HG03025 (cell line): ENCODE results near the gene PAPLN.

Experiments used
- ATAC-seq: cut with Tn5 transposase; IDR thresholded peaks from one replicate; pipeline ENCODE4 v1.9.1; 2021; ENCODE audit warnings: mild to moderate bottlenecking, moderate library complexity; ENCODE audit not compliant: unreplicated experiment, low FRiP score

Gene PAPLN

DNA sequence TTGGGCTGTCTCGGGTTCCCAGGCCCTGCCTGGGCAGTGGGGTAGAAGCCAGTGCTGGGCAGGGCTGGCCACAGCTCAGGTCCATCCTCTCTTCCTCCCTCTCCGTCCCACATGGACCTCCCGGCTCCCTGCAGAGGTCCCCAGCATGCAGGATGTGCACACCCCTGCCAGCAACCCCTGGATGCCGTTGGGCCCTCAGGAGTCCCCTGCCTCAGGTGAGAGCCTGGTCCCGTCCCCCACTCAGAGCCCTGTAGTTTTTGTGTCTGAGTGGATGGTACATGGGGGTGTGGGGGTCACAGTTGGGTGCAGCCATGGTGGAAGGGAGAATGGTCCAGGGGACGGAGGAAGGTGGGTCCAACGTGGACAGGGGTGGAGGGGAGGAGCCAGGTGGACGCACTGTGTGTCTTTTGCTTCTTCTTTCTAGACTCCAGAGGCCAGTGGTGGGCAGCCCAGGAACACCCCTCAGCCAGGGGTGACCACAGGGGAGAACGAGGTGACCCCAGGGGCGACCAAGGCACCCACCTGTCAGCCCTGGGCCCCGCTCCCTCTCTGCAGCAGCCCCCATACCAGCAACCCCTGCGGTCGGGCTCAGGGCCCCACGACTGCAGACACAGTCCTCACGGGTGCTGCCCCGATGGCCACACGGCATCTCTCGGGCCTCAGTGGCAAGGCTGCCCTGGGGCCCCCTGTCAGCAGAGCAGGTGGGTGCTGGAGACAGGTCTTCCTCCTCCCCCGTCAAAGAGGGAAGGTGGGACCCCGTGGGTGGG is 21.7 kb downstream of the PAPLN start:
- ATAC-seq, result no peak

DNA sequence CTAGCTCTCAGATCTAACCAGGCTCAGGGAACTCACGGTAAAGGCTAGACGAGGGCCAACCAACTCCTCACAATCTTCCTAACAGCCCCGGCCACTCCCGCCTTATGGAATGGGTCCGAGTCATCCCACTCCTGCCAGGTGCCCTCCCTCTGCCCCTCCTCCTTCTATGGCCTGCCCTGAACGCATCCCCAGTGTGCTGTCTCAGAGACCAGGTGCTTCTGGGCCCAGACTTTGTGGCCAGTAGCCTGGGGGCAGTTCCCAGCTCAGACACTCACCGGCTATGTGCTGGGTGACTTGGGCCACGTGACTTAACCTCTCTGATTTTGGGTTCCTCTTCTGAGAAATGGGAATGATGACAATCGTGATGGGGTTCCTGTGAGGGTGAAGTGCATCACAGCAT is 22.5 kb downstream of the PAPLN start:
- no peak for ATAC-seq

DNA sequence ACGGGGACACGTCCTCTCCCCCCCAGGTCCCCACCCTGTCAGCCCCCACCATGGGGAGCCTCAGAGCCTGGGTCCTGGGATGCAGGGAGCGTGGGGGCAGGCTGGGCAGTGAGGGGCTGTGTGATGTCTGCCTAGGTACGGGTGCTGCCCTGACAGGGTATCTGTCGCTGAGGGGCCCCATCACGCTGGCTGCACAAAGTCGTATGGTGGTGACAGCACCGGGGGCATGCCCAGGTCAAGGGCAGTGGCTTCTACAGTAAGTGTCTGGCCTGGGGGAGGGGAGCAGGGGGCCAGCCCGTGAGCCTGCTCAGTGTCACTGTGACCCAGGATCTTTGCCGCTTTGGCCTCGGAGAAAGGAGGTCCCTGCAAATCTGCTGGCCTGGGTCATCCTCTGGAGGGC is 23.3 kb downstream of the PAPLN start:
- ATAC-seq, result no peak

DNA sequence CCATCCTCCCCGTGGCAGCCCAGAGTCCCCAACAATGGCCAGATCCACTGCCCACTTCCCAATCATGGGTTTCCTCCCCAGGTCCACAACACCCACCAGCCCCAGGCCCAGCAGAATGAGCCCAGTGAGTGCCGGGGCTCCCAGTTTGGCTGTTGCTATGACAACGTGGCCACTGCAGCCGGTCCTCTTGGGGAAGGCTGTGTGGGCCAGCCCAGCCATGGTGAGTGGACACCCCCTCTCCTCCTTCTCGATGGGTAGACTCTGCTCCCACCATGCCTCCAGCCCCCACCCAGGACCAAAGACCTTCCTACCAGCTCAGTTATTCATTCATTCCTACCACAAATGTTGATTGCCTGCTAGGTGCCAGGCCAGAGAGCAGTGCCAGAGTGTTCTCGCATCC is 23.8 kb downstream of the PAPLN start:
- ATAC-seq, result no peak

DNA sequence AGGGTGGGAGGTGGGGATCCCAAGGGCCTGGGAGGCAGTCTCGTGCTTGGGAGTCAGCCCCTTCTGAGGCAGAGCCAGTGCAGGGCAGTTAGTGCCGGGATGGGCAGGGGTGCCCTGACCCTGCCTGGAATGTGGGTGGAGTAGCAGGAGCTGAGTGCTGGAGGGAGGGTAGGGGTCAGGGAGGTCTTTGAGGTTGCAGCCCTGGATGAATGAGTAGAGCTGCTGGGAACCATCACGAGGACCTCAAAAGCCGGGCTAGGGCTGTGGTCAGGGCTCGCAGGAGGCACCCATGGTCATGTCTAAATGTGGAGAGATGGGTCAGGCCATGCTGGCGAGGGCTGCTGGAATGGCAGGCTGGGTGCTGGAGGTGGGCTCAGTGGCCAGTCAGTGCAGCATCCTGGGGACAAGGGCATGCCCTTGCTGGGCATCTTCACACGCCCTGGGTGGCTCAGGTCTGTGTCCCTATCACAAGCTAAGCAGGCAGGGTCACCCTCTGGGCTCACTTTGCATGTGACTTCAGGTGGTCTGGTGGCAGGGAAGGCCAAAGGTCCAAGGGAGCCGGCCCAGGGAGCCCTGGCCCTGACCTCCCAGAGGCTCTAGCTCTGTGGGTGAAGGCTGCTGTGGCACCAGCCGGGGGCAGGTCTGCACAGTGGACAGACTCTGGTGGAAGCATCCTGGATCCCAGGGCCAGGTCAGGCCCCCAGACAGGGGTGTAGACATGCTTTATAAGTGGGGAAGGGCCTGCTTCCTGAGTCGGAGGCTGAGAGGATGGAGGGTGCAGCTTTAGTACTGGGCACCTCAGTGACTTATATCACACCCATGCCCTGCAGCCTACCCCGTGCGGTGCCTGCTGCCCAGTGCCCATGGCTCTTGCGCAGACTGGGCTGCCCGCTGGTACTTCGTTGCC is 24.5 kb downstream of the PAPLN start:
- ATAC-seq, result no peak

DNA sequence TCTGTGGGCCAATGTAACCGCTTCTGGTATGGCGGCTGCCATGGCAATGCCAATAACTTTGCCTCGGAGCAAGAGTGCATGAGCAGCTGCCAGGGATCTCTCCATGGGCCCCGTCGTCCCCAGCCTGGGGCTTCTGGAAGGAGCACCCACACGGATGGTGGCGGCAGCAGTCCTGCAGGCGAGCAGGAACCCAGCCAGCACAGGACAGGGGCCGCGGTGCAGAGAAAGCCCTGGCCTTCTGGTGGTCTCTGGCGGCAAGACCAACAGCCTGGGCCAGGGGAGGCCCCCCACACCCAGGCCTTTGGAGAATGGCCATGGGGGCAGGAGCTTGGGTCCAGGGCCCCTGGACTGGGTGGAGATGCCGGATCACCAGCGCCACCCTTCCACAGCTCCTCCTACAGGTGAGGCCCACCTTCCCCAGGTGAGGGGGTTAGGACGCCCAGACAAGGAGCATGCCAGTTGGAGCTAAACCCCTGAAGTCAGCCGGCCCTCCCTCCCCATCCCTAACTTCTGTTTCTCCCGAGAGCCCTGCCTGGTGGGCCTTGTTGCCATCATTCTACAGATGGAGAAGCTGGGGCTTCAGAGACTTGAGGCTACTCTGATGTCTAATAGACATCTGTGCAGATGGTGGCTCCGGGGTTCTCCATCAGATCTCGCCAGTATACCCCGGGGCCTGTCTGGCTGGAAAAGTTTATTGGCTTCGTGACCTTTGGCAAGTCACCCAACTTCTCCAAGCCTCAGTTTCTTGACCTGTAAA is 25.3 kb downstream of the PAPLN start:
- no peak for ATAC-seq

DNA sequence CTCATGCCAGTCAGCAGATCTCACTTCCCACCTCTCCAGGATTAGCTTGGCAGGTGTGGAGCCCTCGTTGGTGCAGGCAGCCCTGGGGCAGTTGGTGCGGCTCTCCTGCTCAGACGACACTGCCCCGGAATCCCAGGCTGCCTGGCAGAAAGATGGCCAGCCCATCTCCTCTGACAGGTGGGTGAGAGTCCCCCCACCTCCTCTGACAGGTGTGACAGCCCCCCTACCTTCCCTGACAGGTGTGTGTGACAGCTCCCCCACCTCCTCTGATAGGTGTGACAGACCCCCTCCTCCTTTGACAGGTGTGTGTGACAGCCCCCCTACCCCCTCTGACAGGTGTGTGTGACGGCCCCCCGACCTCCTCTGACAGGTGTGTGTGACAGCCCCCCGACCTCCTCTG is 26.3 kb downstream of the PAPLN start:
- ATAC-seq, result no peak

DNA sequence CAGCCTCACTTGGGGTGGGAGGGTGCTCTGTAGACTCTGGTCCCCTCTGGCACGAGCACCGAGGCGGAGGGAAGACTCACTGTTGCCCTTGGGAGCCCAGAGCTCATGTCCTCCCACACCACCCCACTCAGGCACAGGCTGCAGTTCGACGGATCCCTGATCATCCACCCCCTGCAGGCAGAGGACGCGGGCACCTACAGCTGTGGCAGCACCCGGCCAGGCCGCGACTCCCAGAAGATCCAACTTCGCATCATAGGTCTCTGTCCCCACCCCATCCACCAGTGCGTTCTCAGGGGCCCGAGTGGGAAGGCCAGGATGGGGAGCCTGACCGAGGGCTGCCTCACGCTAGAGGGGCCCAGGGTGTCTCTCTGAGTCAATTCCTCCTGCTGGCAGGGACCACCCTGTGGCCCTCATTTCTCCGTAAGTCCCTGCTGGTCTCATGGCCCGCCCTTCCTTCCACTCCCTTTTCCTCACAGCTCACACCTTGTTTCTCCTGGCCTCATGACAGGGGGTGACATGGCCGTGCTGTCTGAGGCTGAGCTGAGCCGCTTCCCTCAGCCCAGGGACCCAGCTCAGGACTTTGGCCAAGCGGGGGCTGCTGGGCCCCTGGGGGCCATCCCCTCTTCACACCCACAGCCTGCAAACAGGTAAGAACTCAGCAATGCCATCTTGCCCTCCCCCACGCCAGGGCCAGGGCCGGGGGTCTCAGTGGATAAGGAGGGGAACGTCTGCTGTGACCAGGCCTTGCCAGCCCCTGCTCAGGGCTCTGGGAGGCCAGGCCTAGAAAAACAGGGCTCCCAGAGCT is 27.0 kb downstream of the PAPLN start:
- ATAC-seq, result no peak

DNA sequence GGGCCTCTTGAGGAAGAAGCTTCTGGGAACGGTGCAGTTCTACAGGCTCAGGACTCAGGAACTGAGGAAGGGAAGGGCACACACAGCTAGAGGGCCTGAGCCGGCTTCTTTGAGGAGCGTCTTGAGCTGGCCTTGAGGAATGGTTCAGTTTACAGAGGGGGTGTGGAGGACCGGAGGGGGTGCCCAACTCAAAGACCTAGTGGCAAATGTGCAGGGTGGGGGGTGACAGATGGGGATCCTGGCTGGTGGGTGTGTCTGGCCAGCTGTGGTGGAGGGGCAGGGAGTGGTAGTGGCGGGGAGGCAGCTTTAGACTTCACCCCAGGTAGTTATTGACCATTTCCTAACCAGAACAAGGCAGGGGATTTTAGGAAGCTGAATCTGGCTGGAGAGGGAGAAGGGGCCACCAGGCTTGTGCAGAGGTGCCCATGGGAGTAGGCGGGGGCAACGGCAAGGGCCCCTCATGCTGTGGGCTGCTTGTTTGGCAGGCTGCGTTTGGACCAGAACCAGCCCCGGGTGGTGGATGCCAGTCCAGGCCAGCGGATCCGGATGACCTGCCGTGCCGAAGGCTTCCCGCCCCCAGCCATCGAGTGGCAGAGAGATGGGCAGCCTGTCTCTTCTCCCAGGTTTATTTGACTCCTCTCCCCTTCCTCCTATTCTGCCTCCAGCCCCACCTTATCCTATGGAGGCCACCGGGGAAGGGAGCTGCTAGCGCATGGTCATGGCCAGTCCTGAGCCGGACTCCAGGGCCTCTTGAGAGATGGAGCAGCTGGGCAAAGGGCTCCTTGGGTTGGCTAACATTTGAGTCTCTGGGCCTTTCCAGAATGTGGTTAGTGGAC is 27.8 kb downstream of the PAPLN start:
- ATAC-seq, result no peak

DNA sequence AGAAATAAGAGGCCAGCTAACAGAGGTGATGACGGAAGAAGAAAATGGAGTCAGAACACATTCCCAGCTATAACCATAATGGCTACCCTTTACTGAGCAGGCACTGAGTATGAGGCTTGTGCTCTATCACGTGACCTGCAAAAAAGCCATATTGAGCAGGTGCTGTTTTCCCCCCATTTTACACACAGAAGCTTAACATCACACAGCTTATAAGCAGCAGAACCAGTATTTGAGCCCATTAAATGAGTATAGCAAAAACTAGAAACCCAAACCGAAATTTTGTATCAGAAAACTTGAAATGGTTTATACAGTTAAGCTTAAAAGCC is 28.4 kb downstream of the PAPLN start:
- ATAC-seq, result no peak

DNA sequence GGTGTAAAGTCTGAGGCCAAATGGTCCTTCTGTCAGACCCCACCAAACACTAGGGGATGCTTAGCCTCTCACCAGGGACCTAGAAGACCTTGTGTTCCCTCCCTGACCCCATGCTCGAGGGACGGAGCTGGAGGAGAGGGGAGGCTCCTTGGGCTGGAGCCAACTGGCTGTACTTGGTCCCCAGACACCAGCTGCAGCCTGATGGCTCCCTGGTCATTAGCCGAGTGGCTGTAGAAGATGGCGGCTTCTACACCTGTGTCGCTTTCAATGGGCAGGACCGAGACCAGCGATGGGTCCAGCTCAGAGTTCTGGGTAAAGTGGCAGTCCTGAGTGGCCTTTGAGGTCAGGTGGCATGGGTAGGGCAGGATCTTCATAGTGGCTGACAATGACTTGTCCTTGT is 29.0 kb downstream of the PAPLN start:
- ATAC-seq, result no peak

DNA sequence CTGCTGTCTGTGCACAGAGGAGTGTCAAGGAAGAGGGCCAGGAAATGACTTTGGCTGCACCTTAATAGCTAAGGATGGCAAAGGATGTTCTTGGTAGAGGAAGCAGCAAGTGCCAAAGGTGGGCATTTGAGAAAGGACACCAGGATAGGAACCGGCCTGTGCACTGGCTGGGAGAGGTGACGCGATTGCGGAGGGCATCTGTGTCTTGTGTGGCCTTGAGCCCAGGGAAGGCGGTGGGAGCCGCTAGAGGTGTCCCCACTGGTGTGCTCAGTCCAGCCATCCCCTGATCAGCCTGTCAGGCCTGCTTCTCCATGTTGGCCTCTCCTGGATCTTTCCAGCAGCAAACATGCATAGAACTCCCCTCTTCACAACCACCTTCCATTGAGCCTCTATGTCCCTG is 30.2 kb downstream of the PAPLN start:
- no peak for ATAC-seq

DNA sequence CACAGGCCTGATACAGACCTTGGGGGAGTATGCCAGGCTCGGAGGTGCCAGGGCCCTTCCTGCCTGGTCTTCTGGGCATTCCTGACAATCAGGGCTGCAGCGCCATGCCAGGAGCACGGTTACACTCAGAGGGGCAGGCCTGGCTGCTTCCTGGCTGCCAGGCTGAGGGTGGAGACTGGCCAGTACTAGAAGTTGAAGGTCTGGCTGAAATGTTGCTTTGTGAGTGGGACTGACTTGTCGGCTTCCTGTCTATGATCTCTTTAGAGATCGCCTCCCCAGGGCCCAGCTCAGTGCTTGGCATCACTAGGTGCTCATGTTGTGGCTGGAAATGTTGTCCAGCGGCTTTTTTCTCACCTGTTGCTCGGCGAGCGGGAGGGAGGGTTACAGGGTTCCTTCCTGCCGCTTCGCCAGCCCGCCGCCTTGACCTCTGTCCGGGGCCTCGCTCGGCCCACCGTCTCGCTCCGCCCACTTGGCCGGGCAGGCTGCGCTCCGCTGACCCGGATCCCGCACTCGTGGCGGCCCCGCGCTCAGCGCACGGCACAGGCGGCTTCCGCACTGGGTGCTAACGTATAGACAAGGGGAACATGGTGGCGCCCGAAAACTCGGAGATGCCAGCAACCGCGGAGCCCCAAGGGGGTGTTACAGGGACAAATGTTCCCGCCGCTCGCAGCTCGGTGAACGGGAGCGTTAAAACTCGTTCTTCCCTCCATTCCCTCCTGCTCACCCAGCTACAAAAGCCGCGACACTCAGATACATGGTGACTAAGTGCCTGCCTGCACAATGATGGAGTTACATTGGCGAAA is 32.6 kb downstream of the PAPLN start:
- ATAC-seq, result no peak

DNA sequence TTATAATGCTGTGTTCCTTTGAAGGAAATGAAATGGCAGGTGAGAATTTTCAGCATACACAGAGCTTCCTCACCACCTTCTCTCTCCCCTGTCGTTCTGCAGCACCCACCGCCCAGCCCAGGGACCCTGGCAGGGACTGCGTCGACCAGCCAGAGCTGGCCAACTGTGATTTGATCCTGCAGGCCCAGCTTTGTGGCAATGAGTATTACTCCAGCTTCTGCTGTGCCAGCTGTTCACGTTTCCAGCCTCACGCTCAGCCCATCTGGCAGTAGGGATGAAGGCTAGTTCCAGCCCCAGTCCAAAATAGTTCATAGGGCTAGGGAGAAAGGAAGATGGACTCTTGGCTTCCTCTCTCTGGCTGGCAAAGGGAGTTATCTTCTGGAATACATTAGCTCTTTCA is 35.1 kb downstream of the PAPLN start:
- ATAC-seq, result no peak

DNA sequence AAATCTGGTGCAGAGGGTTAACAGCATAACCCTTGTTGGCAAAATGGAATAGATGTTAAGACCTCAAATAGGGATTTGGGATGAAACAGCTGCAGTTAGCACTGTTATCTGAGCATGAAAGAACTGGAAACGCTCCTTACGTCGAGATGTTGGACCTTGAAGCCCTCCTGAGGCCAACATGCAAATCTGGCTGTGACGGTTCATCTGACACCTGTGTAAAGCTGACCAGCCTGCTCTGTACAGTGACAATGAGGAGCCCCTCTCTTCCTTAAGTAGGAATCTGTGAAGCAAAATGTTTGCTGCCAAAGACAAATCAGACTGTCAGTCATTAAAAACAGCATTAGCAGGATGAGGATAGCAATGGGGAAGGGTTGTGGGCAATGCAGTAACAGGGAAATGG is 36.5 kb downstream of the PAPLN start:
- ATAC-seq, result no peak

DNA sequence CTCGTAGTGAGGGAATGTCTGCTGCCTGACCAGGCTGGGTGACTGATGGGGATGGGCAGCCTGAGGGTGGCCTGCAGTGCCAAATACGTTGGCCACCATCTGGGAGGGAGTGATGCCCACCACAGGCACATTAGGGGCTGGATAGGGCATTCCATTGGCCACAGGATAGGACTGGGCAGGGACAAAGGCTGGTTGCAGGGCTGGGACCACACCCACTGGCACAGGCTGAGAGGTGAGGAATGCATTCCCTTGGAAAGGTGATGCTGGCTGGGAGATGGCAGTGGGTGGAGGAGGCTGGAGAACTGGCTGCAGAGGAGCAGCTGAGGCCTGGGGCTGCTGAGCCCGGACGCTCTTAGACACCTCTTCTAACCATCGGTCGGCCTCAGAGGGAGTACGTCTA is 39.5 kb downstream of the PAPLN start:
- ATAC-seq, result no peak

DNA sequence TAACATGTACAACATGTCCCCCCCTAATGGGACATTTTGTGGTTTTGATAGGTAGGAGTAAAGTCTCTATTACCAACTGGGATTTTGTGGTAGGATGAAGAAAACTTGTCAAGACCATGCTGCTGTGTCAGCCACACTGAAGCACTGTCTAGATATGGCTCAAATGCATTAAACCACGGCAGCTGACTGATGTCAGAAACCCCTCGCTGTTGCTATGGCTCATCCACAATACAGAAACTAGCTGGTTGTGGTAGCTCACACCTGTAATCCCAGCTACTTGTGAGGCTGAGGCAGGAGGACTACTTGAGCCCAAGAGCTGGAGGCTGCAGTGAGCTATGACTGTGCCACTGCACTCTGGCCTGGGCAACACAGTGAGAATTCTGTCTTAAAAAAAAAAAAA is 40.1 kb downstream of the PAPLN start:
- ATAC-seq, result no peak

DNA sequence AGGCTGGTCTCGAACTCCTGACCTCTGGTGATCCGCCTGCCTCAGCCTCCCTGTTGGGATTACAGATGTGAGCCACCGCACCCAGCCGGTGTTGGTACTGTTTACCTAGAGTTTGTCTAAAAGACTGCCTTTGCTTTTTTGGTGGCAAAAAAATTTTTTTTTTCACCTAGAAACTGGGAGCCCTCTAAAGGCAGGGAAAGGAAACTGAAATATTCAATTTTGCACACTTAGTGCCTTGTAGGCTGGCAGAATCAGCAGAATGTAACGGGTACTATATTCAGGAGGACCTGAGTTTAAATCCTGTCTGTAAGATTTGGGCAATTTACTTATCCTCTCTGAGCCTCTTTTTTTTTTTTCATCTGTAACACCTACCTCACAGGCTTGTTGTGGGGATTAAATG is 43.6 kb downstream of the PAPLN start:
- no peak for ATAC-seq
